OCI-LY7 (cell line): ENCODE measurements around the gene KLHDC9.

ENCODE experiments used
- CTCF ChIP-seq: fragments of 200-600 bp; sonication (generic); conservative IDR thresholded peaks from 2 replicates; pipeline ENCODE4 v1.5.1; 2014; ENCODE audit warnings: mild to moderate bottlenecking, antibody characterized with exemption, low read length, moderate library complexity, mixed read lengths
- EZH2phosphoT487 ChIP-seq: fragments of 200-600 bp; sonication (generic); IDR thresholded peaks from 2 replicates; pipeline ENCODE4 v1.6.1; 2018; ENCODE audit warnings: low read depth, borderline replicate concordance, mild to moderate bottlenecking, mixed run types, antibody characterized with exemption, low read length, moderate library complexity, mixed read lengths

GRCh38 chr1:161100556-161100955, 2.4 kb downstream of the KLHDC9 start:
- TF ChIP-seq CTCF: no peak
- no peak for TF ChIP-seq EZH2phosphoT487
